HUES64 (cell line): Measurements from ENCODE around the gene KCNQ5.

Experiments used
- H3K27ac ChIP-seq: 2 replicates; pipeline ENCODE4 v1.7.0; 2013; ENCODE audit warnings: low read depth, low read length, inconsistent platforms
- H3K27me3 ChIP-seq: 2 replicates; pipeline ENCODE4 v1.6.1; 2013; ENCODE audit warnings: mild to moderate bottlenecking, low read length; ENCODE audit not compliant: insufficient read depth
- H3K36me3 ChIP-seq: 2 replicates; pipeline ENCODE4 v1.6.1; 2013; ENCODE audit warnings: mild to moderate bottlenecking, low read length; ENCODE audit not compliant: insufficient read depth
- H3K4me1 ChIP-seq: 2 replicates; pipeline ENCODE4 v1.6.1; 2013; ENCODE audit warnings: mild to moderate bottlenecking, low read length, moderate library complexity; ENCODE audit not compliant: insufficient read depth
- H3K4me3 ChIP-seq: 2 replicates; pipeline ENCODE4 v1.5.1; 2013; ENCODE audit warnings: mild to moderate bottlenecking, low read length, moderate library complexity
- H3K9ac ChIP-seq: 2 replicates; pipeline ENCODE4 v1.6.1; 2013; ENCODE audit warnings: mild to moderate bottlenecking, low read depth, low read length
- H3K9me3 ChIP-seq: 2 replicates; pipeline ENCODE4 v1.6.1; 2013; ENCODE audit warnings: low read depth, low read length; ENCODE audit not compliant: insufficient read depth
- WGBS: fragments of 150-250, 120-280 bp; methylation state at CpG from one replicate; pipeline ENCODE4 v1.1.7; 2013; ENCODE audit warnings: missing lambda C conversion rate; 5-methylcytosine and 5-hydroxymethylcytosine counted together

Gene KCNQ5

DNA sequence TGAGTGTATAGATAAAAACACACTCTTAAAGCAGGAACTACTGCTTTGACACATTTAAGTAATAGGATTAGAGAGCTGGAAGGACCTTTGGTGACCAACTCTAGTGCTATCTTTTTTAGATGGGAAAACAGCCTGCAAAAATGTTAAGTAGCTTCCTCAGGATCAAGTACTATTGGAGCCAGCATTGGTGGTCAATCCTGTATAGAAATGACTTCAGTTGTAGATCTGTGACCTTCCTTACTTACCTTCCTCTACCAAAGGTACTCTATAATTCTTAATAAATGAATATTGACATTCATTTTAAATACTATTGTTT lies 18.7 kb downstream of the KCNQ5 start:
- H3K9me3 ChIP-seq, result no peaks in the 10 kb centered on the region
- H3K9ac ChIP-seq, result no peak overlapping the region
- H3K4me3 ChIP-seq, result no peak overlapping the region
- no peak overlapping the region for H3K27ac ChIP-seq
- 0 out of 2 replicates have a peak, but pooled peaks cover 5% of the 10 kb centered on the region for H3K4me1 ChIP-seq
- no peaks in the 10 kb centered on the region for H3K27me3 ChIP-seq
- no peaks in the 10 kb centered on the region for H3K36me3 ChIP-seq

DNA sequence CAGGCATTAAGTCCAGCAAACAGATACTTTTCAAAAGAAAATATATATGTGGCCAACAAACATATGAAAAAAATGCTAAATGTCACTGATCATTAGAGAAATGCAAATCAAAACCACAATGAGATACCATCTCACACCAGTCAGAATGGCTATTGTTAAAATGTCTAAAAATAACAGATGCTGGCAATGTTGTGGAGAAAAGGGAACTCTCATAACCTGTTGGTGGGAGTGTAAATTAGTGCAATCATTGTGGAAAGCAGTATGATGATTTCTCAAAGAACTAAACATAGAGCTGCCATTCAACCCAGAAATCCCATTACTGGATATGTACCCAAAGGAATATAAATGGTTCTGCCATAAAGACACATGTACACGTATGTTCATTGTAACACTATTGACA lies 20.6 kb downstream of the KCNQ5 start:
- 100% methylated on average over 1 of the region's 1 CpG for WGBS
- Histone ChIP-seq H3K27me3 (no peaks in the 10 kb centered on the region), H3K27ac (no peak overlapping the region), H3K9ac (no peak overlapping the region), H3K4me3 (no peak overlapping the region), H3K4me1 (0 out of 2 replicates have a peak, but pooled peaks cover 5% of the 10 kb centered on the region), H3K36me3 (no peaks in the 10 kb centered on the region), H3K9me3 (no peaks in the 10 kb centered on the region)

DNA sequence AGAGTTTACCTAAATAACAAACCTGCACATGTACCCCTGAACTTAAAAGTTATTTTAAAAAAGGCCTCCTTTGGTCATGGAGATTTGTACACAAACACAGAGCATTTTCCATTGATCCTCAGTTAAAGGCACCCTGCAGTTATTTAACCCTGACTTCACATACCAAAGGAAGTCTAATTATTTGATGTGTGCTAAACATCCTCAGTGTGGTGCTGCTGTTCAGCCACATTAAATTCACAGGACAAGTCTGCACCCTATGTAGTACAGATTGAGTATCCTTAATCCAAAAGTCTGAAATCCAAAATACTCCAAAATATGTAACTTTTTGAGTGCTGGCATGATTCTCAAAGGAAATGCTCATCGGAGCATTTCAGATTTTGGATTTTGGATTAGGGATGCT lies 21.4 kb downstream of the KCNQ5 start:
- 100% methylated on average over 1 of the region's 1 CpG for WGBS
- no peak overlapping the region for H3K4me3 ChIP-seq
- no peak overlapping the region for H3K9ac ChIP-seq

DNA sequence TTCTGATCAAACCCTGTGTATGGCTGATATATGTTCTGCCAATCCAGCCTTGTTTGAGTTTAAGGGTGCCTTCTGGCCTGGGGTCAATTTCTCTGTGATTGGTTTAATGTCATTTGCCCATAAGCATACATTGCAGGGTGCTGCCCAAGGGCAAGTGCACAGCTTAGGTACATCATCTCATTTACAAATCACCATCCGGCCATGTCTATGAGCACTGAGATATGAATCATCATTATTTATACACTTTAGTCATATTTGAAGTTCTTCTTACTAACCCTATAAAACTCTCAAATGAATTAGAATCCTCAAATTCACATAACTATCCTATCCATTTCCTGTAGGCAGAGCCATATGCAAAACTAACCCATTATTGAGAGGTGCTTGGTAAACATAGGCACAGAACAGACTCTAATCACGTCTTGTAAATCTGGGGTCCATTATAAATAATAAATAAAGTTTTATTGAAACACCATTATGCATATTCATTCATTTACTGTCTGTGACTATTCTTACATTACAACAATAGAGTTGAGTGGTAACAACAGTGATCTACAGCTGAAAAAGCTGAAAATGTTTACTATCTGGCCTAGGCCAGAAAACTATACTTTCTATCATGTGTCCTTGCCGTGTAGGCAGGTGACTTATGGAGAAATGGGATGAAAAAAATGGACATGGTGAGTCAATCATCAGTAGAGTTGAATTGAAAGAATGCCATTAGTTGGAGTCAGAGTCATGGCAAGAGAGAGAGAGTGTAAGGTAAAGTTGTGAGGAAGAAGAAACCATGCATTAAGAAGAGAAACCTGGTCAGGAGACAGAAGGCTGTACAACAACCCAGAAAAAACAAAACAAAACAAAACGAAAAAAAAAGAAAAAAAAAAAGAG lies 25.0 kb downstream of the KCNQ5 start:
- H3K9ac ChIP-seq, result no peak overlapping the region
- no peaks in the 10 kb centered on the region for H3K9me3 ChIP-seq
- 0 out of 2 replicates have a peak, but pooled peaks cover 2% of the 10 kb centered on the region for H3K4me1 ChIP-seq
- H3K36me3 ChIP-seq, result no peaks in the 10 kb centered on the region
- 91% methylated on average over 3 of the region's 4 CpGs for WGBS
- H3K27ac ChIP-seq, result no peak overlapping the region
- no peaks in the 10 kb centered on the region for H3K27me3 ChIP-seq
- H3K4me3 ChIP-seq, result no peak overlapping the region

More for the DNA sequence above, 21.4 kb downstream of the KCNQ5 start:
- Histone ChIP-seq H3K36me3 (no peaks in the 10 kb centered on the region), H3K27me3 (no peaks in the 10 kb centered on the region), H3K9me3 (no peaks in the 10 kb centered on the region), H3K4me1 (0 out of 2 replicates have a peak, but pooled peaks cover 5% of the 10 kb centered on the region), H3K27ac (no peak overlapping the region)

DNA sequence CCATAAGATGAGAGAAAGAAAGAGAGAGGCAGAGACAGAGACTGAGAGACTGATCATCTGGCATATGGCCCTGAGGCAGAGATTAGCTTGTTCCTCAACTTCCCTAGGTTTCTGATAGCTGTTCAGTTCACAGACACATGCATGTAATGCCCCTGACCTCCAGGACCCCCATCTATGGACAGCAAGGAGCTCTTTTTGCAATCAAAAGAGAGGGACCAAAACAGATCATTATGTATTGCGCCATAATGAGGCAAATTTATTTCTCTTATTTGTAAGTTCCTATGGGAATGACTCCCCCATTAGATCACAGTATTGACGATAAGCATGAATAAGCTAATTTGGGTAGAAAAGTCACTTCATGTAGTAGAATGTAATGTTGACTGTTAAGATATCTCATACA lies 25.6 kb downstream of the KCNQ5 start:
- H3K9me3 ChIP-seq, result no peaks in the 10 kb centered on the region
- peaks cover 7% of the 10 kb centered on the region for H3K4me1 ChIP-seq
- no peak overlapping the region for H3K27ac ChIP-seq
- no peak overlapping the region for H3K9ac ChIP-seq
- no CpG with 5 or more reads among the region's 2 CpGs for WGBS
- no peak overlapping the region for H3K4me3 ChIP-seq
- H3K36me3 ChIP-seq, result no peaks in the 10 kb centered on the region
- H3K27me3 ChIP-seq, result no peaks in the 10 kb centered on the region

DNA sequence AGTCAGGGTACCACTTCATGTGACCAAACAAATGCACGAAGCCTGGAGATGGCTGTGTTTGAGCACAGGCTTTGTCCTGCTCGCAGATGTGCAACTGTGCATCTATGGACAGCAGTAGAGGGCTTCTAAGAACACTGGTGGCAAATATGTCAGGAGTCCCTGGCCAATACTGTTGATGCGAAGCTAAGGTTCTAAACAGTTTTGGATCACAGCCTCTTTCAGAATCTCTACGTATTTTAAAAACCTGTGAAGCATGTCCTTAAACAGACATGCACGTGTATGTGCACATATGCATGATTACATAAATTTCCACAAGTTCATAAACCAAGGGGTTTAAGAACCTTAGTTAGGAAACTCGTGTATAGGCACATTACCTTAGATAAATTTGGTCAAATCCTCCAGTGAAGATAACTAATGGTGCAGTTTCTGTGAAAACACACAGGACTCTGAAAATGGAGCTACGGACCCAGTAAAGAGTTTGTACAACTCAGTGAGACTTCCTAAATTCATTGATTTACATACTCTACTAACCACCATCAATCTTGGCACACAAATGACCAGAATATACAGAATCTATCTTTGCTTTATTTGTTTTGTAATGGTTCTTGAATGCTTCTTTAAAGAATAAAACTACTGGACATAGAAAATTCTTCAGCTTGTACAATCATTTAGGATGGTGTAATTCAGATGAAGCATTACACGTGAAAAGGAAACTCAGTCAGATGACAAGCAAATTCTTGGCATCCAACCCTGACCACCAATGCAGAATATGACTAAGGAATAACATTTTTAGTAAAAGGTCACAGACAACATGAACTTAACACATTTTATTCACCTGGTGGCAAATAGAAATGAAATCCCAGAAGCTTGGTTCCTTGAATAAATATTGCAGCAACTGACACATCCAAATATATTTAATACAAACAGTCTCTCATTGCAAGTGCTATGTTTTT lies 27.4 kb downstream of the KCNQ5 start:
- no peaks in the 10 kb centered on the region for H3K9me3 ChIP-seq
- no peak overlapping the region for H3K4me3 ChIP-seq
- H3K4me1 ChIP-seq, result peaks cover 10% of the 10 kb centered on the region
- H3K36me3 ChIP-seq, result no peaks in the 10 kb centered on the region
- no peak overlapping the region for H3K9ac ChIP-seq
- no peaks in the 10 kb centered on the region for H3K27me3 ChIP-seq
- no peak overlapping the region for H3K27ac ChIP-seq
- 95% methylated on average over 8 of the region's 8 CpGs for WGBS

DNA sequence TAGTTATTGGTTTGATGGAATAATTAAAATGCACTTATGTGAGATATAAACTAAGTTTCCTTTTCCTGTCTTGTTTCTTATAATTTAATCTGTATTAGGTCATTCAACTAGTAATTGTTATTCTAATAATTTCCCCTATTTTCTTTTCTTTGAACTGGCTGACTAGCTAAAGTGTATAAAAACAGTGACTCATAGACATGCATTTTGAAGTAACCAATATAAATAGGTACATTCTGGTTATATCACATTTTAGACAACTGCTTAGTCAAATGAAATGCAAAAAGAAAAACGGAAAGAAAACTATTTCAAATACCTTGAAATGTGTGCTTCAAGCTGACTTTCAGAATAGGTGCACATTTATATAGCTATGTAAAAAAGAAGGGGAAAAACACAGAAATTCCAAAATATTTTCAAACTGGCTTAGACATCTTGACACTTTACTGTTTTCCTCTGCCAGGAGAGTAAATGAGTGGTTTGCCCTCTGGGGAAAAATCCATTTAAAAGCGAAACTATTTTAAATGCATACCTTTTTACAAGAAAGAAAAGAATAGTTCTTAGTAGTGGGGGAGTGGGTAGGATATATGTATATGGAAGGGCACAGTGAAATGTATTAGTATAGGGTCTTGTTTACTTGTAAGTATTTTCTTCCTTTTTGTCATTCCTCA lies 28.3 kb downstream of the KCNQ5 start:
- Histone ChIP-seq H3K9me3 (no peaks in the 10 kb centered on the region), H3K36me3 (no peaks in the 10 kb centered on the region), H3K27ac (no peak overlapping the region), H3K4me3 (no peak overlapping the region), H3K4me1 (peaks cover 10% of the 10 kb centered on the region), H3K27me3 (no peaks in the 10 kb centered on the region), H3K9ac (no peak overlapping the region)
- WGBS, result 83% methylated on average over 1 of the region's 2 CpGs

DNA sequence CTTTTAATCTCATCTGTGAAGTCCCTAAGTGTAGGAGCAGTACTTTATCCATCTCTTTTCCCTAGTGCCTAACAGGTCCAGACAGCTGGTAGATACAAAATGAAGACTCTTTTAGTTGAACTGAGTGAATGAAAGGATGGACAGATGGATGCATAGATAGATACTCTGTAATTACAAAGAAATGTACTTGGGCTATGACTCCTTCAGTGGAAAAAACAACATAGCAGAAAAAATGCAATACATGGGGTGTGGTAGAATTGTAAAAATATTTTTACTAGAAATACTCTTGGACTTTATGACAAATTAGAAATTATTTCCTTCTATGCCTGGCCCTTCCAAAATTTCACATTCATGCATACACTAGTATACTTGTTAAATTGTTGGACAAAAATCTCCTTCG lies 29.3 kb downstream of the KCNQ5 start:
- no peak overlapping the region for H3K27ac ChIP-seq
- H3K9ac ChIP-seq, result no peak overlapping the region
- H3K36me3 ChIP-seq, result no peaks in the 10 kb centered on the region
- WGBS, result no CpG with 5 or more reads among the region's 1 CpG
- peaks cover 10% of the 10 kb centered on the region for H3K4me1 ChIP-seq
- H3K4me3 ChIP-seq, result no peak overlapping the region
- no peaks in the 10 kb centered on the region for H3K27me3 ChIP-seq
- H3K9me3 ChIP-seq, result no peaks in the 10 kb centered on the region

DNA sequence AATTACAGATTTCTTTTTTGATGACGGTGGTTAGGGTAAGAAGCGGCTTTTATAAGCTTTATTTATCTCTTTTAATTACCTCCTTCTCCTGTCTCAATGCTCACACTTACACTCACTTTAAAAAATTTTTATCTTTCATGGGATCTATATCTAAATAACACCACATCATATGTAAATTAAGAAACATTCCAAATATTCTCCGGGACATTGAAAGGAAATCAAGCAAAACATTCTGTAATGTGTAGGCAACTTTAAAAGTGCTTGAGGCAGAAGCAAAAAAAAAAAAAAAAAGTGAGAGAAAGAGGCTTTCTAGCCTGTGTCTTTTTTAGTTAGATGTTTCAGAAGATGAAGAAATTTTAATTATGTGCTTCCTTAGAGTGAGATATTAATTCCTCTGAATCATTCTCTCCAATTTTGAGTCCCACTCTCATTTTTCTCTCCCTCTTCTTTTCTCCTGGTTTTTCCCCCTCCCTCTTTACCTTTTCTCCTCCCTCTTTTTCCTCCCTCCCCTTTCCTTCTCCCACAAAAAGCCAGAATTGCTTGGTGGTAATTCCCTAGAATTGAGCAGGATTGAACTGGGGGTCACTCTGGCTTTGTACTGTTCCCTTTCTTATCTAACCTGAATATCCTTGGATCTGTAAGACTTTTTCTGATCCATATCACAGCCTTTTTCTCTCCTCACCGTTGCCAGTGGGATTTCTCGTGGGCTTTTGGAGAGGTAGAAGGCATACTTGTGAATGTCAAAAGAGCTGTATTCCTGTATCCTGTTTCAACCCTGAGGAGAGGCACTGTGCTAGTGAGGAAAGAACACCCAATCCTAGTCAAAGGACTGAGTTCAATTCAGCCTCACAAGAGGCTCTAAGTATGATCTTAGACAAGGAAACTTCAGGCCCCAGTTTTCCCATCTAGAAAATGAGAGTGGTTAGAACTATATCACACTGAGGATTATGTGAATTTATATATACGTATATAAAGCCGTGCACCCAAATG lies 30.4 kb downstream of the KCNQ5 start:
- H3K4me1 ChIP-seq, result peaks cover 10% of the 10 kb centered on the region
- no peak overlapping the region for H3K4me3 ChIP-seq
- H3K9ac ChIP-seq, result no peak overlapping the region
- H3K9me3 ChIP-seq, result no peaks in the 10 kb centered on the region
- H3K36me3 ChIP-seq, result no peaks in the 10 kb centered on the region
- H3K27ac ChIP-seq, result no peak overlapping the region
- H3K27me3 ChIP-seq, result no peaks in the 10 kb centered on the region
- WGBS, result 98% methylated on average over 4 of the region's 7 CpGs

DNA sequence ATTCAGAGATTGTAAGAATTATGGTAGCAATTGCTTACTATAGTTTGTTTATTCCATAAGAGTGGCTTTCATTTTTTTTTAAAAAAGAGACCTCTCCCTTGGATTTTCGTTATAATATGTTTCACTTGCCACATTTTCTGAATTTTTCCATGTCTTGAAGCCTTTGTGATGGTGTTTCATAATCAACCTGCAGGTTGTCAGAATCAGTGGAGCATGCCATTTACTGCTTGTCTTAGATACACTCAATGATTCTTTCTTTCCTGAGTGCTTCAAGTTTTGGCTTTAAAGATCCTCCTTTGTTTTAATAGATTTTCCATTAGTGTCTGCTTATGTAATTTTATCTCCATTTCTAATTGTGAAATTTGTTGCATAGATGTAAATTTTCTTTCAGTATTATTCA lies 31.2 kb downstream of the KCNQ5 start:
- H3K27ac ChIP-seq, result no peak overlapping the region
- peaks cover 10% of the 10 kb centered on the region for H3K4me1 ChIP-seq
- 86% methylated on average over 1 of the region's 1 CpG for WGBS

More for the DNA sequence above, 31.2 kb downstream of the KCNQ5 start:
- Histone ChIP-seq H3K36me3 (no peaks in the 10 kb centered on the region), H3K9ac (no peak overlapping the region), H3K27me3 (no peaks in the 10 kb centered on the region), H3K4me3 (no peak overlapping the region), H3K9me3 (no peaks in the 10 kb centered on the region)
